NCI-H2227 (cell line): ENCODE data around the gene NFIX.

Experiments used
- DNase-seq: peaks from one replicate; lab custom pipeline; 2025; ENCODE audit not compliant: unreplicated experiment; lab: John Stamatoyannopoulos, UW

NFIX gene

GRCh38 chr19:13101590-13102415 lies 106.5 kb downstream of the NFIX start:
- DNase-seq: no peak

- no peak for DNase-seq
These were observed 107.1 kb downstream of the NFIX start for GRCh38 chr19:13102416-13102665.

- peak; percentile 39 for DNase-seq
These were observed 107.6 kb downstream of the NFIX start, which contains the start of gene LYL1 for GRCh38 chr19:13102666-13103580. Gene LYL1 (minus strand): TSS chr19:13102858. CDS start chr19:13101171, 1,687 bp downstream.

GRCh38 chr19:13103581-13104359 lies 108.5 kb downstream of the NFIX start:
- DNase-seq: no peak

- DNase-seq: no peak
These were observed 109.1 kb downstream of the NFIX start for GRCh38 chr19:13104360-13104847.

GRCh38 chr19:13104848-13105711 lies 109.8 kb downstream of the NFIX start:
- DNase-seq: no peak

- DNase-seq: no peak
These were observed 114.3 kb downstream of the NFIX start for GRCh38 chr19:13109361-13110098.

- DNase-seq: no peak
These were observed 114.9 kb downstream of the NFIX start for GRCh38 chr19:13110099-13110610.

- DNase-seq: no peak
These were observed 117.3 kb downstream of the NFIX start for GRCh38 chr19:13112555-13112954.

- no peak for DNase-seq
These were observed 120.6 kb downstream of the NFIX start for GRCh38 chr19:13115936-13116281.

- DNase-seq: peak; percentile 90
These were observed 121.3 kb downstream of the NFIX start, which contains the start of gene TRMT1 for GRCh38 chr19:13116282-13117175. Gene TRMT1 (minus strand): TSS chr19:13116740. CDS start chr19:13116399, 341 bp downstream.

- DNase-seq: no peak
These were observed 122.0 kb downstream of the NFIX start for GRCh38 chr19:13117176-13117771.

- peak; percentile 91 for DNase-seq
These were observed 122.6 kb downstream of the NFIX start, which contains the start of gene NACC1 for GRCh38 chr19:13117772-13118423. Gene NACC1 (plus strand): TSS chr19:13118264. CDS start chr19:13135208, 16,944 bp downstream.

GRCh38 chr19:13118424-13119193 lies 123.3 kb downstream of the NFIX start:
- peak; percentile 41 for DNase-seq

- no peak for DNase-seq
These were observed 124.4 kb downstream of the NFIX start for GRCh38 chr19:13119627-13120026.

- no peak for DNase-seq
These were observed 124.8 kb downstream of the NFIX start for GRCh38 chr19:13120031-13120430.
